ENCODE data around the gene BET1.

DNA sequence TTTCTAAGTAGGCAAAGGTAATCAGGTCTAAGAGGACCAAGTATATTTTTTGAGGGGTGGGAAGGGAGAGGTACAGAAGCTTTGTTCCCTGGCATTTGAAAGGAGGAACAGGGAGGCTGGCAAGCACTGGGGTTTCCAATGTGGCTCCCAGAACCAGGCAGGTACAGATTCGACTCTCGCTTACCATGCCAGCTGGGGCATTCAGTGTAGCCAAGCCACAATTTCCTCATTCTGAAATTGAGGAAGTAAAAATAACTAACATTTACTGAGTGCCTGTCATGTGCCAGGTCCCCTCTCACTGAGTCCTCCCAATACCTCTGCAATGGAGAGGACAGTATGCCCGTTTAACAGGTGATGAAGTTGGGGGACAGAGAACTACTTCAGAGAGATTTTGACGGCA is 45.9 kb upstream of the BET1 start:
- TF ChIP-seq, protein P1, sequence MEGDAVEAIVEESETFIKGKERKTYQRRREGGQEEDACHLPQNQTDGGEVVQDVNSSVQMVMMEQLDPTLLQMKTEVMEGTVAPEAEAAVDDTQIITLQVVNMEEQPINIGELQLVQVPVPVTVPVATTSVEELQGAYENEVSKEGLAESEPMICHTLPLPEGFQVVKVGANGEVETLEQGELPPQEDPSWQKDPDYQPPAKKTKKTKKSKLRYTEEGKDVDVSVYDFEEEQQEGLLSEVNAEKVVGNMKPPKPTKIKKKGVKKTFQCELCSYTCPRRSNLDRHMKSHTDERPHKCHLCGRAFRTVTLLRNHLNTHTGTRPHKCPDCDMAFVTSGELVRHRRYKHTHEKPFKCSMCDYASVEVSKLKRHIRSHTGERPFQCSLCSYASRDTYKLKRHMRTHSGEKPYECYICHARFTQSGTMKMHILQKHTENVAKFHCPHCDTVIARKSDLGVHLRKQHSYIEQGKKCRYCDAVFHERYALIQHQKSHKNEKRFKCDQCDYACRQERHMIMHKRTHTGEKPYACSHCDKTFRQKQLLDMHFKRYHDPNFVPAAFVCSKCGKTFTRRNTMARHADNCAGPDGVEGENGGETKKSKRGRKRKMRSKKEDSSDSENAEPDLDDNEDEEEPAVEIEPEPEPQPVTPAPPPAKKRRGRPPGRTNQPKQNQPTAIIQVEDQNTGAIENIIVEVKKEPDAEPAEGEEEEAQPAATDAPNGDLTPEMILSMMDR (IDR thresholded peaks at IDR 0.05; ENCODE audit: poor library complexity), result no peak
- TF ChIP-seq EZH2phosphoT487 (IDR thresholded peaks at IDR 0.05; ENCODE audit: low read depth, severe bottlenecking, unreplicated experiment), result no peak
- TF ChIP-seq EZH2 (IDR thresholded peaks at IDR 0.05; ENCODE audit: borderline replicate concordance), result no peak

Measured in hepatocyte (in vitro differentiated cells).